Small intestine (tissue), 7 donors: Measurements from ENCODE around the gene MARCHF10. TPM values are rescaled to one million over a fixed set of nuclear protein-coding genes. Genes with fewer than 3 reads are reported as not detected.
A peak's percentile ranks its signal among the peaks of the same experiment; 100 is the strongest.

Experiments used
- DNase-seq, 2 donors: peaks; one replicate each; pipeline versions ENCODE4 v3.0.0 to v3.0.0-alpha.2; 2013
- FAIRE-seq: peaks from 2 replicates; lab custom pipeline; 2012; peaks lifted over from hg19 to GRCh38; lab: Jason Lieb, UNC
- H3K27ac ChIP-seq, 3 donors: one replicate each; pipeline ENCODE4 v1.5.1; 2013; ENCODE audit warnings: low read length in 2 of 3, mild to moderate bottlenecking in 2 of 3, control low read depth in 1 of 3, inconsistent platforms in 1 of 3, low read depth in 1 of 3, moderate library complexity in 1 of 3
- H3K27me3 ChIP-seq, 3 donors: one replicate each; pipeline ENCODE4 v1.6.1; 2013; ENCODE audit warnings: low read length in 3 of 3, inconsistent platforms in 1 of 3; ENCODE audit not compliant: control insufficient read depth in 3 of 3, insufficient read depth in 3 of 3
- H3K36me3 ChIP-seq, 3 donors: one replicate each; pipeline ENCODE4 v1.6.1; 2013; ENCODE audit warnings: low read length in 3 of 3, inconsistent platforms in 1 of 3, low read depth in 1 of 3, mild to moderate bottlenecking in 1 of 3, moderate library complexity in 1 of 3; ENCODE audit not compliant: control insufficient read depth in 3 of 3, insufficient read depth in 2 of 3
- H3K4me1 ChIP-seq, 3 donors: one replicate each; pipeline ENCODE4 v1.6.1; 2013; ENCODE audit warnings: low read length in 2 of 3, inconsistent platforms in 1 of 3, low read depth in 1 of 3, mild to moderate bottlenecking in 1 of 3, moderate library complexity in 1 of 3; ENCODE audit not compliant: control insufficient read depth in 3 of 3, insufficient read depth in 2 of 3
- H3K4me3 ChIP-seq, 3 donors: one replicate each; pipeline ENCODE4 v1.5.1; 2013; ENCODE audit warnings: low read length in 3 of 3, control low read depth in 1 of 3, inconsistent platforms in 1 of 3, low read depth in 1 of 3, mild to moderate bottlenecking in 1 of 3, moderate library complexity in 1 of 3
- H3K9me3 ChIP-seq, 2 donors: one replicate each; pipeline ENCODE4 v1.6.1; 2013; ENCODE audit warnings: low read depth in 1 of 2, low read length in 1 of 2; ENCODE audit not compliant: control insufficient read depth in 2 of 2, insufficient read depth in 1 of 2
- WGBS, 3 donors: extraction: QIAGEN DNeasy Blood & Tissue Kit; methylation state at CpG; one replicate each; pipeline ENCODE4 v1.1.7; 2013; 5-methylcytosine and 5-hydroxymethylcytosine counted together
- polyA plus RNA-seq, 4 donors: library from polyadenylated mRNA; stranded (reverse) in 3 of 4; unstranded in 1 of 4; fragments of 200-250 nt in 3 of 4; fragments of 120-200 nt in 1 of 4; gene quantifications; one replicate each; pipeline versions ENCODE4 v1.2.1 to v1.2.3, GENCODE V29; 2013
- donor health status: healthy with polysubstance abuse.
- donor health status: control.
- donor health status: control.
- donor health status: Bipolar disorder and iron deficiency.
- donor health status: healthy.

Gene MARCHF10
- polyA plus RNA-seq, 4 donors: 0.10 to 0.13 TPM; not detected in 2

- FAIRE-seq: no peak
- Histone ChIP-seq H3K36me3 (no peaks in the 10 kb centered on the region), H3K4me1 (no peaks in the 10 kb centered on the region), H3K27me3 (no peaks in the 10 kb centered on the region), H3K27ac (no peak overlapping the region), H3K4me3 (no peak overlapping the region), H3K9me3 (no peaks in the 10 kb centered on the region)
- no peak for DNase-seq
- WGBS, 3 donors: 68 to 78% (median 74%) methylated on average over 7 of the region's 7 CpGs
These were observed 16.4 kb upstream of the MARCHF10 start for GRCh38 chr17:62824290-62825131.

- H3K9me3 ChIP-seq: no peaks in the 10 kb centered on the region
- FAIRE-seq: no peak
- no peaks in the 10 kb centered on the region for H3K4me1 ChIP-seq
- no peaks in the 10 kb centered on the region for H3K36me3 ChIP-seq
- no peak overlapping the region for H3K4me3 ChIP-seq
- no peak for DNase-seq
- no peaks in the 10 kb centered on the region for H3K27me3 ChIP-seq
- WGBS, 3 donors: 82 to 91% (median 85%) methylated on average over 8 of the region's 8 CpGs
- H3K27ac ChIP-seq: no peak overlapping the region
These were observed 15.2 kb upstream of the MARCHF10 start for GRCh38 chr17:62823111-62823893.

- no peak for FAIRE-seq
- no peak overlapping the region for H3K4me3 ChIP-seq
- 57 to 74% (median 74%) methylated on average over 10 to 11 of the region's 11 CpGs for WGBS, 3 donors
- H3K27me3 ChIP-seq: no peaks in the 10 kb centered on the region
- no peaks in the 10 kb centered on the region for H3K4me1 ChIP-seq
- no peaks in the 10 kb centered on the region for H3K36me3 ChIP-seq
- no peak overlapping the region for H3K27ac ChIP-seq
- no peaks in the 10 kb centered on the region for H3K9me3 ChIP-seq
- DNase-seq: peak in 1 of 2 donors; percentile 20
These were observed 14.2 kb upstream of the MARCHF10 start for GRCh38 chr17:62822080-62822904.

- WGBS, 3 donors: 78 to 85% (median 84%) methylated on average over 15 of the region's 15 CpGs
- DNase-seq (no peak), FAIRE-seq (no peak)
- Histone ChIP-seq H3K4me3 (no peak overlapping the region), H3K27ac (no peak overlapping the region), H3K4me1 (no peaks in the 10 kb centered on the region), H3K36me3 (no peaks in the 10 kb centered on the region), H3K9me3 (no peaks in the 10 kb centered on the region), H3K27me3 (no peaks in the 10 kb centered on the region)
These were observed 13.3 kb upstream of the MARCHF10 start for GRCh38 chr17:62821189-62822079.

- Histone ChIP-seq H3K27me3 (no peaks in the 10 kb centered on the region), H3K4me3 (no peak overlapping the region), H3K27ac (peak overlapping the region in 2 of 3 donors; percentile 58 to 70), H3K4me1 (no peaks in the 10 kb centered on the region), H3K9me3 (no peaks in the 10 kb centered on the region), H3K36me3 (no peaks in the 10 kb centered on the region)
- WGBS, 3 donors: 24 to 52% (median 38%) methylated on average over 12 of the region's 12 CpGs
- FAIRE-seq (no peak), DNase-seq (peak in 1 of 2 donors; percentile 46)
These were observed 11.6 kb upstream of the MARCHF10 start for GRCh38 chr17:62819511-62820221.

GRCh38 chr17:62818526-62818925 lies 10.4 kb upstream of the MARCHF10 start:
- Histone ChIP-seq H3K36me3 (no peaks in the 10 kb centered on the region), H3K4me3 (no peak overlapping the region), H3K9me3 (no peaks in the 10 kb centered on the region), H3K4me1 (no peaks in the 10 kb centered on the region), H3K27ac (no peak overlapping the region), H3K27me3 (no peaks in the 10 kb centered on the region)
- no peak for DNase-seq
- FAIRE-seq: no peak
- WGBS, 3 donors: 88 to 97% (median 93%) methylated on average over 7 of the region's 7 CpGs

GRCh38 chr17:62816282-62816839 lies 8.2 kb upstream of the MARCHF10 start:
- 52 to 63% (median 53%) methylated on average over 6 of the region's 6 CpGs for WGBS, 3 donors
- no peak overlapping the region for H3K4me3 ChIP-seq
- H3K27ac ChIP-seq: no peak overlapping the region
- no peaks in the 10 kb centered on the region for H3K36me3 ChIP-seq
- peaks cover 0 to 2% of the 10 kb centered on the region in 2 donors for H3K9me3 ChIP-seq
- FAIRE-seq: no peak
- no peak for DNase-seq
- H3K4me1 ChIP-seq: no peaks in the 10 kb centered on the region
- H3K27me3 ChIP-seq: no peaks in the 10 kb centered on the region
